NCI-H1048 (cell line): Measurements from ENCODE around the gene ANKRD28.
"Not testable (repeated sequence)": the region's sequence is repeated elsewhere in the genome, so short reads cannot be mapped to it uniquely, and the experiment has no call there.

Source experiments
- DNase-seq: peaks from one replicate; lab custom pipeline; 2025; lab: John Stamatoyannopoulos, UW

The ANKRD28 gene

DNA sequence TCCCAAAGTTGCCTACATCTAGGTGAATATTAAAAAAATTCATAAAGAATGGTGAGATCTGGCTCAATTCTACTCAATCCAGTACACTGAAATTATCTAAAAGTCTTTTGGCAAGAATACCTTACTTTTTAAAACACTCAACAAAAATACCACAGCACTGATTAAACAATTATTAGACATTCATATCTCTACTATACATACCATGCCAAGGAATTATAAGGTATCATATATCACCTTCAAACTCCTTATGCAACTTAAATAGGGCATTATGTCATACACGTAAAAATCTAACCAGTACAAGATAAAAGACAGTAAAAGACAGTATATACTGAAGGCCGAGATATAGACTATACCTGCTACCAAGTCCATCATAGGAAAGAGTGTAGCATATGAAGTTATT lies 6.1 kb upstream of the ANKRD28 start:
- DNase-seq: no peak

DNA sequence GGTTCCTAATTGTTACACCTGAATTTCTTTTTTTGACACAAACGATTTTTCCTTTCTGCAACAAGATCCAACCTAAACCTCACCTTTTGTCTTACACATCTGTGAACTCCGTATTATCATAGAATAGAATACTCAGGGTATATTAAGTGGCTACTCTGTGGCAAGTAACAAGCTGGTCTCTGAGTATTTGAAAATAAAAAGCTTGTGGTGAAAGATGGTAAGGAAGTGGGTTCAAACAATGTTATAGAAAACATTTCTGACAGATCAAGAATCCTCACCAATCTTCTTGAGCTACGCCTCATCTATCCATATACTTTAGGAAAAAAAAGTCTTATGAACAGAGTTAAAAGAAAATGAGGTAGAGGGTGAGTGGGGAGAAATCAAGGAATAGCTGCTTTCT lies 3.5 kb upstream of the ANKRD28 start:
- DNase-seq: no peak

DNA sequence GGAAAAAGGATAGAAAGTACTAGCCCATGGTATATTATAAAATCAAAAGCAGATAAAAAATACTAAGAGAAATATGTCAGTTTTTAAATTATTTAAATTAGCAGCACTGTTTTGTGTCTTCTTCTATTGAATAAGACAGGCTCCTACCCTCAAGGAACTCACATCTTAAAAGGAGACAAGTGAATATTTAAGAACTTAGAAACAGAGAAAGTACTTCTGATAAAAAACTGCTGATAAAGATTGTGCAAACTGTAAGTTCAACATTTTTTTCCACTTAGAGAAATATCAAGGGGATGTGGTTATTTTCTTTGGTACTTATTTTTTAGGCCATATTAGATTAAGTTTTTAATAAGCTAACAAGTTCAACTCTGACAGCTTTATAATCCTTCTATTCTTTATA lies 3.0 kb upstream of the ANKRD28 start:
- no peak for DNase-seq

DNA sequence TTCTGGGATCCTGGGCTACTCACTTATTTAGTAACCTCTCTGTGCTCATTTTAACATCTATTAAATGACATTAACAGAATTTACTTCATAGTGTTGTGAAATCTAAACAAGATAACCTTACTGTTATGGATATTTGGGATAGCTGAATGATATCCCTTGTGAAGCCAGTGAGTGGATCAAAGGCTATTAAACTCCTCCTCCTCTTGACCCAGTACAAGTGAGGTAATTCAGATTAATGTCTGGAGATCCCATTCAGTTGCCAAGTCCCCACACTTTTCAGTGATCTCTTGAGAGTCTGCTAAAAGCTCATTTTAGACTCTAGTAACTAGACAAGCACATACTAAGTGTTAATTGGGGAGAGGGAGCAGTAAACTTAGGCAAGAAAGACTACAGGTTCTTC lies 2.5 kb upstream of the ANKRD28 start:
- DNase-seq: no peak

DNA sequence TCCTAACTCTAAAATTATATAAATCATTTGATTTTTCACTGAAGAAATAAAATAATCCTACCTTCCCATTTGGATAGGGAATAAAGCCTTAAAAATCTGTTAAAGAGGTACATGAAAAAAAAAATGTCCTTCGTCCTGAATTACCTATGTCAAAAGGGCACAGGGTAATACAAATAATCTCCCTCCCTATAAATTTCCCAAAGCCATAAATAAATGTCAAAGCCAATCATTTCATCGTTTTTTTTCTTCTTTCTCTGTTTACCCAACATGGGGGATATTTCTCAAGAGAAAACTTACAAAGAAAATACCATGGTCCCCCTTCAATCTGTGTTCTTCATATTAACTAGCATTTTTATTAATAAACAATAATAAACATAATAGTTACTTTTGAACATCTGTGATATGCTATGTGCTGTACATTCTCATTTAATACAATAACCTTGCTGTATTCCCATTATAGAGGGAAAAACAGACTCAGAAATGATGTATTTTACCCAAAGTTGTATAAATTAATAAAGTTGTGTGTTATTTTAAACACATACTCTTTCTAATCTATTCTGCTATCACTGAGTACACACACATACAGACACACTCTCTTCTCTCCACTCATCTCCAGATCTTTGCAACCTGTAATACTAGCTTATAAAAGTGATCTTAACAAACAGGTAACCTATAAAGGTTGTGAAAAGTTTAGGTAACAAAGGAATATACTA lies 910 bp upstream of the ANKRD28 start:
- DNase-seq: no peak

DNA sequence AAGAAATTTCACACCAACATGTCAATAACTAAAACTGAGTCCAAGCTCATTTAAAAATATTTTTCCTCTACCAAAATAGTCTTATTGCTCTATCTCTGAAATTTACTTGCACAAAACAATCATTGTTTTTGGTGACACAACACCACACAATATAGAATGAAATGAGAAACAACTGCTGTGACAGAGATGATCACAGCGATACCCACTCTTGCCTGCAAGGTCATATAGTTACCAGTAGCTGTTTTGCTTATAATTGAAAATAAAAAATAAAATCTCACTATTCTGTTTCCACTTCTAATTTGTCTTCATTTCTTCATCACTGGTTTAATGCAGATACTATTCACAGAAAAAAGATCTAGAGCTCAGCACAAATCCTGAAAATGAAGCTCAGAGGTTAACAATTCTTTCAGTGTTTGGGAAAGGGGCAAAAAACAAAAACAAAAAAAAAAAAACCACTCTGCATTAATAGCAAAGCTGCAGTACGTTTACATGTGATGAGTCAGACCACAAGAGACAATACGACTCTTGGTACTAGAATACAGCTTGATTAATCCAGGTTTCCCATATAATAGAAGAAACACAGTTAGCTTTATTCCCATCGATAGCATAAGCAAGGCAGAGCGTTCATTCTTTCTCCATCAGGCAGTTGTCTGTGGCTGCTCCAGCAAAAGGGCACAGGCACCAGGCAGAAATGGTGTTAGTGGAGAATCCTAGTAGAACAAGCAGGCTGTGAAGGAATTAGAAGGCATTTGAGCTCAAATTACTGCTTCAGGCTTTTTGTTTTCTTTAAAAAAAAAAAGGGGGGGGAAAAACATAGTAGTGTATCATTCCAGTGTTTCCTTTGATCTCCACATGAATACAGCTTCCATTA lies 773 bp downstream of the ANKRD28 start:
- no peak for DNase-seq

DNA sequence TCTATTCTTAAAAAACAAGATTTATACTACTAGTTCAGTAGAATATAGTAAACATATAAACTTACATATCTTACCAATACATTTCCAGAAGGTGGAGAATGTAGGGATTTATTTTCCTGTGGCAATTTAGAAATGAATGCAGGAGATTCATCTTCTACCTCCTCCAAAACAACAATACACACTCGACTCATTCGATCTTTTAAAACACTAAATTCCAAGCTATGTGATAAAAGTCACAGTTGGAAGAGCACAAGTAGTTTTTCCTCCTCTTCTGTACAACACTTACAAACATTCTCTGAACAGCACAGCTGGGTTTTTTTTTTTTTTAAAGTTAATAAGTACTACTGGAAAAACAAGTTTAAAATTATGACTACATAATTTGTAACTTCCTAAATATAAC lies 1.4 kb downstream of the ANKRD28 start:
- DNase-seq: no peak

DNA sequence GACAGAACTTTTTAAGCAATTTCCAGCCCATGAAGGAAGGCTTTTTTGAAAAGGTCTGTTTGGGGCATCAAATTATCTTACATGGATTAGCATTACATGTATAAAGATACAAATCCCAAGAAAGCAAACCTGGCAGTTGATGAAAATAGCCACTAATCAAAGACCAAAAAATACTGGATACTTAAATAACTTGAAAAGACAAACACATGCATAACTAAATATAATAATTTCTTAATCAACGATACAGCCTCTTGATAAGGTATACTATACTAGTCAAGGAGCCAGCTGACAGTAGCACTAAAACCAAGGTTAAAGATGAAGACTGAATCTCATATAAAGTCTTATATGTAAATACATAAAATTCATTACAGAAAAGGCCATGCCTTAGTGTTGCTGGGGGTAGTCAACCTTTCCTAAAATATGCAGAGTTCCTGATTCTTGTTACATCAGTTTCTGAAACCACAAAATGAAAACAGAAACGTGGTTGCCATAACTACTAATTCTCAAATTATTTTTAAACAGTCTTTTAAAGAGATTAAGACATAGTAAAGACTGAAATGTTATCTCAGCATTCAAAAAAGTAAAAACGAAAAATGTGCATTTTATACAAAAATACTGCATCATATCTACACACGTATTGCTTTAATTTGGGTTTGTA lies 2.0 kb downstream of the ANKRD28 start:
- DNase-seq: no peak

DNA sequence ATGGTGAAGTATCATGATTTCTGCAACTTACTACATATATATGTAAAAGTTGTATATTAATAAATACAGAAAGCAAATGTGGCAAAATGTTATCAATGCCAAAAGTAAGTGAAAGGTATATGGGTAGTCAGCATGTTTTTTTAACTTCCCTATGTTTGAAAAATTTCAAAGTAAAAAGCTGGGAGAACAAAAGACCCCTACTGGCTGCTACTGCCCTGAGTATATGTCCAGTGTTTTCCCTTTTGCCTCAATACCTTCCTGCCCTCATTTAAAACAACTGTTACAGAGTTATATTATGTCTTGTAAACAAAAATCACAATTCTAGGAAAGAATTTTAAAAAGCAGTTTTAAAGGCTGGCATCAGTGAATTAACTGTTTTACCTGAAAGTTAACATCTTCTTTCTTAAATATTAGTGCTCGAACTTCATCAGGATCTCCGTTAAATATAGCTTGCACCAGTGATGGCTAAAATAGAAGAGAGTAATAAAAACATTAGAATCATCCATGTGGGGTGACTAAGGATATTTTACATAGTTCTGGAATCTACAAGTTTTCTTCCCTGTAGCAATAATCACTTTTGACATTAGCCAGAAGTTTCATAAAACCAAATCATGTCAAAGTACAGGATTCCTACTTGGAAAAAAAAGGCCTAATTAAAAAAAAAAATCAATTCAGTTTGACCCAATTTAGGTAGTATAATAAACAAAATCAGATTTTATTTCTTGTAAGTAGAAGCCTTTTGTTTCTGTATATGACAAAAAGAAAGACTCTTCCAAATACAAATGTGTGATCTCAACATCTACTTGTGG lies 2.7 kb downstream of the ANKRD28 start:
- DNase-seq: no peak

DNA sequence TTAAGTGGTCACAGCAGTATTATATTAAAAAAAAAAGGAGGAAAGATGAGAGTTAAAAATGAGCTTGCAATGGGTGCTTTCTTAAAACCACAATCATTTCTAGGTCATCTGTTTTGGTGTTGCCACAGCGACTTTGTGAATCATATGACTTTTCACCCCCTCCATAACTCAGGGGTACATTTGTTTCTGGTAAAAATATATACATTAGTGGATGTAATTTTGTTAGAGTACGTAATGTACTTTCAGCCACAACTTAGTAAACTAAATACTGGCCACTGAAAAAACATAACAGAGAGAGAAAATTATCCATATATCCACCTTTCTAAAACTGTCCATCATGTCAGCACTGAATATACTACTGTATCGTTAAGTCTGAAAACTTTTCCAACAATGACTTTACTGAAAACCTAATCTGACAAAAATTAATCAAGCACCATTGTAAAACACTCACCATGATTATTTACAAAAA lies 3.4 kb downstream of the ANKRD28 start:
- DNase-seq: no peak

DNA sequence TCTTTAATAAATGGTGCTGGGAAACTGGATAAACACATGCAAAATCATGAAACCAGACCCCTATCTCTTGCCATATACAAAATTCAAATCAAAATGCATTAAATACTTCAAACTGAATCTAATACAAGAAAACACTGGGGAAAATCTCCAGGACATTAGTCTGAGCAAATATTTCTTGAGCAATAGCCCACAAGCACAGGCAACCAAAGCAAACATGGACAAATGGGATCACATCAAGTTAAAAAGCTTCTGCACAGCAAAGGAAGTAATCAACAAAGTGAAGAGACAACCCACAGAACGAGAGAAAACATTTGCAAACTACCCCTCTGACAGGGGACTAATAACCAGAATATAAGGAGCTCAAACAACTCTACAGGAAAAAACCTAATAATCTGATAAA lies 6.3 kb downstream of the ANKRD28 start:
- DNase-seq: no peak

DNA sequence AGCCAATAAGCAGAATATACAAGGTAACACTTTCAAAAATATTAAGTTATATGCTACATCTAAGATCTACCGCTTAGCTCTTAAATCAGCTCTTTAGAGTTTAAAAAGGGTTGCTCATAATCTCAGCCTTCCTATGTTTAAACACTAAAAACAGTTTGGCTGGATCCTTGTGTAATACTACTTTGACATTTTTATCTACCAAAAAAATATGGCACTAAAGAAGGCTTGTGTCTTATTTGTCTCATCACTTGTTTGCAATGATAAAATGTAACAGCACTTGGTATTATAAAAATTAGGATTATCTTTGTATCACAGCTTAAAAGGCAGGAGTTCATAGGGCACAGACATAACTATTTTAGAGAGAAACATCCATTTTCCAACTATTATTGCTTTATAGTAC lies 9.8 kb downstream of the ANKRD28 start:
- no peak for DNase-seq

DNA sequence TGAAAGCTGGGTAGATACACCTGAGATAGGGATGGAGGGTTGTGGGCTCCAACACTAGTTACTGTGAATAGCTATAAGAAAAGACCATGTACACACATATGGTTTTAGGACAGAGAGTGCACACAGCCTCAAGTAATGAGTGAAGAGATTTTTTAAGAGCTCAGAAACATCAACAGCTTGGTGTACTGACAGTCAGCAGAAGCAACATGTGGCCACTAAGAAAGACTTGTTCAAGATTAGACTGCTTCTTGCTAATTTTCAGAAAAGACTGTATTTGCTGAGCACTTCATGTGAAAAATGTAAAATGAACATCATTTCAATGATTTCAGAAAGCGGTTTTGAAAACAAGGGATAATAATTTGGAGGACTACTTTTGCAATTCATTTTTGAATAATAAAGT lies 10.3 kb downstream of the ANKRD28 start:
- no peak for DNase-seq

DNA sequence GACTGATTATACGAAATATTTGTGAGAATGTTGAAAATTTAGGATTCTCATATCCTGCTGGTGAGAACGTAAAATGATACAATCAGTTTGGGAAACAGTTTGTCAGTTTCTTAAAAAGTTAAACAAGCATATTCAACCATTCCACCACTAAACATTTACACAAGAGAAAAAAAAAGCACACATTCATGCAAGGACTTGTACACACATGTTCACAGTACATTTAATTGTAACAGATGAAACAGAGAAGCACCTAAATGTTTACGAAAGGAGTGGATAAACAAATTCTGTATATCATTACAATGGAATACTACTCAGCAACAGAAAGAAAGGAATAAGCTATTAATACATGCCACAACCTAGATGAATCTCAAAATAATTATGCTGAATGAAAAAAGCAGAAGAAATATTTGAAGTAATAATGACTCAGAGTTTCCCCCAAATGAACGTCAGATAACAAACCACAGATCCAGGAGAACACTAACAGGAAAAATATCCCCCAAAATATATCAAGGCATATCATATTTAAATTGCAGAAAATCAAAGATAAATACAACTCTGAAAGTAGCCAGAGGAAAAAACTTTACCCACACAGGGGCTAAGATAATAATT lies 14.3 kb downstream of the ANKRD28 start:
- no peak for DNase-seq

DNA sequence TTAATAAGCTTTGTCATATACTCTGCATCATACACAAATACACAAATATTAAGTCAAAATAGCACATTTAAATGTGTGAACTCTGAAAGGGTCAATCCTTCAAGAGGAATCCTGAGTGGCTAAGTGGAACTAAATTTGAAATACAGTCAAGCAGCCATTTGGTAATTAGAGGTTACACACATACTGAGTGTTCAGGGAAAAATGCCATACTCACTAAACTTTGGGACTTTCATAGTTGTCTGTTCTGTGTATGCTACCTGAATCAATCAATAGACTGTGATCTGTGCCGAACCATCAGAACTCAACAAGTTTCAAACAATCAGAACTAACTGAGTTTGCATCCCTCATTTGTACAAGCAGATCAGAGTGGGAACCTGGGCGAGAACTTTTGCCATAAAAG lies 15.3 kb downstream of the ANKRD28 start:
- DNase-seq: no peak

DNA sequence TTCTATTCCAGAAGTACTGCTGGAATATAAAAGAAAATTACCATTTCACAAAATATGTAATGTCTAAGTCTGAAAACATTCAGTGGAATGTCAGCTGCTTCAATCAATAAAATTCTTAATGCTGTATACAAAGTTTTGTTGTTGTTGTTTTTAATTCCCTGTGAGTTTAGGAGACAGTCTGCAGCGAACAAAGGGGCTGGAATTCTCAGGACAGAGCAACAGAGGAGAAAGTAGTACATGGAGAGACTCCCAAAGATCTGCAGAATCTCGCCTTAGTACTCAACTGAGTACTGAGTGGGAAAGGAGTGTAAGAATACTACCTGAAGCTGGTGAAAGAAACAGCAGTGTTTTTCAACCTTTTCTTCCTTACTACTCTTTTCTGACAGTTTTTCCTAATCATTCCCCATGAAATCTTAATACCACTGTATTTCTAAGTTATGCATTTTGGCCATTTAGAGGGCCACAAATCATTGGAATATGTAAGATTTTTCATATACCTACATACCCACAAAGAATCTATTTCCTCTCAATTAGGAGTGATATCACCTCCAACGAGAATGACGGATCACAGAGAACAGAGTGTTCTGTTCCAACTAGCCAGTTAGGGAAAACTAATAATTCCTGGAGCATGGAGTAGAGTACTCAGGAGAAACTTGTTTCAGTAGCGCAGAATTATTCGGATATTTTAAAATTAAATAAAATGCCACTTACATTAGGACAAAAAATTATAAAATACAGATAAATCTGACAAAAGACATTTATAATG lies 16.0 kb downstream of the ANKRD28 start:
- no peak for DNase-seq

DNA sequence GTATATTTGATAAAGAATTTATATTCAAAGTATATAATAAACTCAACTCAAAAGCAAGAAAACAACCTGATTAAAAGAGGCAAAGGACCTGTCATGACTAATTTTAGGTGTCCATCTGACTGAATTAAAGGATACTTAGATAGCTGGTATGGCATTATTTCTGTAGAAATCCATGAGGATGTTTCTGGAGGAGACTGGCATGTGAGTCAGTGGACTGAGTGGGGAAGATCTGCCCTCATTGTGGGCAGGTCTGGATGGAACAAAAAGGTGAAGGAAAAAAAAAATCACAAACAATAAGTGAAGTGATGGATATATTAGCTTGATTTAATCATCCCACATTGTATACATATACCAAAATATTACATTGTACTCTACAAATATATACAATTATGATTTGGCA lies 16.6 kb downstream of the ANKRD28 start:
- DNase-seq: no peak

DNA sequence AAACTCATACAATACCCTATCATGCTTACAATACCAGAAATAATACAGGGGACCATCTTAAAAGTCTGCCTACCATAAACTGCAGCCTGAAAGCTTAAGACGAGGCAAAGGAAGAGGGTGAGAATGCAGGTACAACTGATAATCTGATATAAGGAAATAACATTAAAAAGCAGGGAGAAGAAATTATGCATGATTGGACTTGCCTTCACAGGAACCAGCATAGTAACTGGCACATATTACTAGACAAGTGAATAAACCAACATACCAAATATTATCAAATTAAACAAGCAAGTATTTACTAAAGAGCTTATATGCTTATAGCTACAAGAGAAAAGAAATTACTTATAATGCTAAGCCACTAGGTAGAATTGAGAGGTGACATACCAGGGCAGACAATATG lies 18.7 kb downstream of the ANKRD28 start:
- DNase-seq: no peak

DNA sequence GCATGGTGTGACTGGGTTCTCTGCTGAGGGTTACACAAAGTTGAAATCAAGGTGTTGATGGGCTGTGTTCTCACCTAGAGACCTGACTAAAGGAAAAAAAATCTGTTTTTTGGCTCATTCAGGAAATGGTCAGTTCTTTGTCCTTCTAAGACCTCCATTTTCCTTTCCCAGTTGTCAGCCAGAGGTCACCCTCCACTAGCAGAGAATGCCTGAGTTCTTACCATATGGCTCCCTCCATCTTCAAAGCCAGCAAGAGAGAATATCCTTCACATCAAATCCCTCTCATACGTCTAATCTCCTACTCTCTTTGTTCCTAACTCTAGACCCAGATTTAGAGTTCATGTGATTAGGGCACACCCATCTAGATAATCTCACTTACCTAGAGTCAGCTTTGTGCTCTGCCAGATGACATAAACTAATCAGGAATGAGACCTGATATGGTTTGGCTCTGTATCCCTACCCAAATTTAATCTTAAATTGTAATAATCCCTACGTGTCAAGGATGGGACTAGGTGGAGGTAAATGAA lies 19.4 kb downstream of the ANKRD28 start:
- no peak for DNase-seq

DNA sequence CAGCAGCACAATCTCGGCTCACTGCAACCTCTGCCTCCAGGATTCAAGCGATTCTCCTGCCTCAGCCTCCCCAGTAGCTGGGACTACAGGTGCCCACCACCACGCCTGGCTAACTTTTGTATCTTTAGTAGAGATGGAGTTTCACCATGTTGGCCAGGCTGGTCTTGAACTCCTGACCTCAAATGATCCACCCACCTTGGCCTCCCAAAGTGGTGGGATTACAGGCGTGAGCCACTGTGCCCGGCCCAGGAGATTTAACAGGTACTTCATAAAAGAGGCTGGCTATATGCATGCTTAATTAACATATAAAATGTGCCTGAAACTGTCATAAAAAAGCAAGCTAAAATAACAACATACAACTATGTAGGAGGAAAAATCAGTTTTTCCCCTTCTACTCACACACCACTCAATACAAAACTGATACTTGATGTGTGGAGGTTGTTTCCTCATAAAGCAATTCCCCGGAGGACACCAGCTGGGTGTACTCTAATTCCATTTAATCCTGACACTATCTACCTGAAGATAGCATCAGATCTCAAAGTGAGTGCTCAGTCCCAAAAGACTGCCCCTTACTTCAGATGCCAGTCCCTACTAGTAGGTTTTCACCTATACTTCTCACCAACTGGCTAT lies 22.7 kb downstream of the ANKRD28 start:
- DNase-seq: not testable (repeated sequence)
